Endothelial cell (in vitro differentiated cells): ENCODE measurements around the gene BCHE. TPM values are rescaled to one million over a fixed set of nuclear protein-coding genes. Genes with fewer than 3 reads are reported as not detected.

Source experiments
- DNase-seq: peaks from one replicate; pipeline ENCODE4 v3.0.0; 2021; ENCODE audit warnings: low spot score
- H3K27ac Mint-ChIP-seq: one replicate; pipeline ENCODE4 v1.8.0; 2021; ENCODE audit warnings: mixed read lengths, inconsistent platforms; ENCODE audit not compliant: unreplicated experiment
- H3K27me3 Mint-ChIP-seq: one replicate; pipeline ENCODE4 v1.8.0; 2021; ENCODE audit warnings: mild to moderate bottlenecking, moderate library complexity, mixed read lengths, inconsistent platforms; ENCODE audit not compliant: unreplicated experiment
- H3K36me3 Mint-ChIP-seq: one replicate; pipeline ENCODE4 v1.8.0; 2021; ENCODE audit warnings: mild to moderate bottlenecking, low read depth, mixed read lengths, inconsistent platforms; ENCODE audit not compliant: unreplicated experiment
- H3K4me1 Mint-ChIP-seq: one replicate; pipeline ENCODE4 v1.8.0; 2021; ENCODE audit warnings: mild to moderate bottlenecking, mixed read lengths, inconsistent platforms; ENCODE audit not compliant: unreplicated experiment
- H3K4me3 Mint-ChIP-seq: one replicate; pipeline ENCODE4 v1.8.0; 2021; ENCODE audit warnings: mild to moderate bottlenecking, mixed read lengths, inconsistent platforms; ENCODE audit not compliant: unreplicated experiment
- H3K9me3 Mint-ChIP-seq: one replicate; pipeline ENCODE4 v1.8.0; 2021; ENCODE audit warnings: mixed read lengths, inconsistent platforms; ENCODE audit not compliant: unreplicated experiment
- total RNA-seq: library from RNA; stranded (reverse); fragmentation: NEBNext Ultra II Directional; extraction: Animal tissue kit (Norgen Biotek cat#: 25700); gene quantifications from one replicate; pipeline ENCODE4 v1.2.1, GENCODE V29; 2021; ENCODE audit not compliant: unreplicated experiment
- TF ChIP-seq, protein P1 (sequence below): fragments of 200-600 bp; sonication (generic); IDR thresholded peaks from one replicate; pipeline ENCODE4 v1.5.0; 2021; ENCODE audit warnings: antibody characterized with exemption; ENCODE audit not compliant: unreplicated experiment

Gene BCHE
- total RNA-seq, 1 donor from 2014 or later, result 3.1 TPM

DNA sequence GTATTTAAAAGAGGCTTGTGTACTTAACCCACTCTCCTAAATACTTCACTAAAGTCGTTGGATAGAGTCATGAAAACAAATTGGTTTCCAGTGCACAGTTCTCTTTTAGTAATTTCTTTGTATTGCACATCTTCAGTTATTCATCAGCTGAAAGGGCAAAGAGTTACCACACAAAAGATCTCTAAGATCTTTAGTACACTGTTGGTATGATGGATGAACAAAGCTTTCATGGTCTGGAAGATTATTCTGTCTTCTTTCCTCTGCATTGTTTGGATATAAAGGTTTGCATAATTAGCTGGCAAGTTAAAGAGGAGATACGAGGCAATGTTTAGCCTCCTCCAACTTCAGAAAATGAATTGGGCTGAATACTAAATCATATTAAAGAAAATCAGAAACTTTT, 40.5 kb downstream of the BCHE start:
- H3K4me1 Mint-ChIP-seq, result no peaks in the 10 kb centered on the region
- H3K27me3 Mint-ChIP-seq, result no peaks in the 10 kb centered on the region
- H3K9me3 Mint-ChIP-seq, result no peaks in the 10 kb centered on the region
- no peak overlapping the region for H3K4me3 Mint-ChIP-seq
- TF ChIP-seq, protein P1, sequence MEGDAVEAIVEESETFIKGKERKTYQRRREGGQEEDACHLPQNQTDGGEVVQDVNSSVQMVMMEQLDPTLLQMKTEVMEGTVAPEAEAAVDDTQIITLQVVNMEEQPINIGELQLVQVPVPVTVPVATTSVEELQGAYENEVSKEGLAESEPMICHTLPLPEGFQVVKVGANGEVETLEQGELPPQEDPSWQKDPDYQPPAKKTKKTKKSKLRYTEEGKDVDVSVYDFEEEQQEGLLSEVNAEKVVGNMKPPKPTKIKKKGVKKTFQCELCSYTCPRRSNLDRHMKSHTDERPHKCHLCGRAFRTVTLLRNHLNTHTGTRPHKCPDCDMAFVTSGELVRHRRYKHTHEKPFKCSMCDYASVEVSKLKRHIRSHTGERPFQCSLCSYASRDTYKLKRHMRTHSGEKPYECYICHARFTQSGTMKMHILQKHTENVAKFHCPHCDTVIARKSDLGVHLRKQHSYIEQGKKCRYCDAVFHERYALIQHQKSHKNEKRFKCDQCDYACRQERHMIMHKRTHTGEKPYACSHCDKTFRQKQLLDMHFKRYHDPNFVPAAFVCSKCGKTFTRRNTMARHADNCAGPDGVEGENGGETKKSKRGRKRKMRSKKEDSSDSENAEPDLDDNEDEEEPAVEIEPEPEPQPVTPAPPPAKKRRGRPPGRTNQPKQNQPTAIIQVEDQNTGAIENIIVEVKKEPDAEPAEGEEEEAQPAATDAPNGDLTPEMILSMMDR, result no peak
- DNase-seq, result no peak
- no peaks in the 10 kb centered on the region for H3K36me3 Mint-ChIP-seq
- no peak overlapping the region for H3K27ac Mint-ChIP-seq

DNA sequence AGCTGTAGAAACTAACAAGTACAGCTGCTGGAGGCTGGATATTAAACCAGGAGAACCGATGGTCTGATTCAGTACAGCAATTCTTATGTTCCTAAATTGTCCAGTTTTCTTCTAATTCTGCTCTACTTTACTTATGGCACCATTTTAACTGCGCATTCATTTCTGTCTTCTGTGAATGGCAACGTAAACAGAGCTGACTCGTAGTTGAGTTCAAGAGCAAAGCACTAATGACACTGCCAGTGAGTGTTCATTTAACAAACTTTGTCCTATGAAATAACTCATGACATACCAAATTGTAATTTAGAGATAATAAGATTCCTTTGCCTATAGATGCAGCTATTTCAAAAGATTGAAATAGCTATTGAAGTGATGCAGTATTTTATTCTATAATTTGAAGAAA, 48.7 kb downstream of the BCHE start:
- H3K9me3 Mint-ChIP-seq, result no peaks in the 10 kb centered on the region
- H3K27ac Mint-ChIP-seq, result no peak overlapping the region
- H3K36me3 Mint-ChIP-seq, result no peaks in the 10 kb centered on the region
- no peak for DNase-seq
- no peaks in the 10 kb centered on the region for H3K4me1 Mint-ChIP-seq
- no peak overlapping the region for H3K4me3 Mint-ChIP-seq
- H3K27me3 Mint-ChIP-seq, result no peaks in the 10 kb centered on the region
- TF ChIP-seq, protein P1, result no peak

DNA sequence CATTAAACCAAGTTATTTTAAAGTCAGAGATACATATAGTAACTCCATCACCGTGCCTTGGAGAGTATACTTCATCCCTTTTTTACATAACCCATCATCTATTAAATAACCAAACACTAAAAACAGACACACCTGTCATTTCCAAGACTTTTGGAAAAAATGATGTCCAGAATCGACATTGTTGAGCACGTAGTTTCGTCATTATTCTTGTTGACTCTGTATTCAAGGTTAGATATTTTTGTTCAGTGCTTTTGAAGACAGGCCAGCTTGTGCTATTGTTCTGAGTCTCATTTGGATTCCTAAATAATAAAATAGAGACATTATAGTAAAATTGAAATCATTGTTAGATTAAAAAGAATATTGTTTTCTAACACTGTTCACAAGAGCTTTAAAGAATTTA, 51.2 kb downstream of the BCHE start:
- TF ChIP-seq, protein P1, result no peak
- no peaks in the 10 kb centered on the region for H3K36me3 Mint-ChIP-seq
- H3K27ac Mint-ChIP-seq, result no peak overlapping the region
- no peak for DNase-seq
- H3K9me3 Mint-ChIP-seq, result no peaks in the 10 kb centered on the region
- no peak overlapping the region for H3K4me3 Mint-ChIP-seq
- no peaks in the 10 kb centered on the region for H3K4me1 Mint-ChIP-seq
- H3K27me3 Mint-ChIP-seq, result no peaks in the 10 kb centered on the region

DNA sequence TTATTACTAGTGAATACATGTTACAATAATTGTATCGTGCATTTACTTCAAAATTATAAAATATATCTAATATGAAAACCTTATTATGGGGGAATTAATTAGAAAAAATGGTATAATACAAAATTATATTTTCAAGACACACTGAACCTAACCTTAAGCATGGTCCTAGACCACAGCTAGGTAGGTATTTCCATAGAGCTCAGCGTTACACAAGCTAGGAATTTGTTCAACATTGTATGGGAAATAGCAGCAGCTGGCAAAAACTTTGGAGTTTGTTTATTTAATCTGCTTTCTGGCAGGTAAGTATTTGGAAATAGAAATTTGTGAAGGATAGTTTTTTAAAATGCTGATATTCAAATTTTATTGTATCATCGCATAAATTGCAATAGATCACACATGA, 52.9 kb downstream of the BCHE start:
- DNase-seq, result no peak
- TF ChIP-seq, protein P1, result no peak
- Mint-ChIP-seq H3K27me3 (no peaks in the 10 kb centered on the region), H3K27ac (no peak overlapping the region), H3K4me1 (no peaks in the 10 kb centered on the region), H3K4me3 (no peak overlapping the region), H3K9me3 (no peaks in the 10 kb centered on the region), H3K36me3 (no peaks in the 10 kb centered on the region)

DNA sequence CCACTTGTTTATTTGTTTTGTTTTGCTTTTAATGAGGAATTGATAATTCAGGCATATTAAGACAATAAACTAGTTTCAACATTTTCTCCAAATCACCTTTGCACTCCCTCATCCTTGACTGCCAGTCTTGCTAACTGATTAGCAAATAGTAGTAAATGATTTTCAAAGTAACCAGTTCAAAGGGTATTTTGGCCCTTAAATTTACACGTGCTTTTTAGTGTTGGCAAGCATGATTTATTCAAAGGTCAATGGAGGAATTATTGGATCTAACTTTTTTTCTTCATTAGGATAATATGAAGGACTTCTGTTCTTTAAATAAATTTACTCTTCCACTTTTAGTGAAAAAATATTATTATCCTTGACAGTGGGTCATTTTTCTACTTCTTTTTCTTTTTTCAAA, 53.8 kb downstream of the BCHE start:
- Mint-ChIP-seq H3K9me3 (no peaks in the 10 kb centered on the region), H3K27me3 (no peaks in the 10 kb centered on the region), H3K4me3 (no peak overlapping the region), H3K36me3 (no peaks in the 10 kb centered on the region), H3K4me1 (no peaks in the 10 kb centered on the region), H3K27ac (no peak overlapping the region)
- TF ChIP-seq, protein P1, result no peak
- no peak for DNase-seq
